Activated CD8-positive, alpha-beta T cell treated with anti-CD3 and anti-CD28 coated beads for 36 hours (primary cell): ENCODE data around the gene FTH1. TPM values are rescaled to one million over a fixed set of nuclear protein-coding genes. Genes with fewer than 3 reads are reported as not detected.
A peak's percentile ranks its signal among the peaks of the same experiment; 100 is the strongest.

Source experiments
- ATAC-seq: fragments of 200-7000 bp; cut with Tn5 transposase; one replicate; pipeline ENCODE4 v1.10.0; 2021; ENCODE audit warnings: mild to moderate bottlenecking, moderate library complexity
- CTCF ChIA-PET: fragments of 350-600 bp; sonication (Branson Sonifier 250); formaldehyde crosslinking; loops from one replicate; lab custom pipeline; 2021; ENCODE audit warnings: antibody characterized with exemption; lab: Charles Lee
- POLR2A ChIA-PET: fragments of 350-600 bp; sonication (Branson Sonifier 250); formaldehyde crosslinking; loops from one replicate; lab custom pipeline; 2021; ENCODE audit warnings: antibody characterized with exemption; lab: Charles Lee
- DNase-seq: peaks from one replicate; pipeline ENCODE4 v3.0.0-alpha.2; 2020
- H3K27ac Mint-ChIP-seq: one replicate; pipeline ENCODE4 v1.8.0; 2021; ENCODE audit warnings: mild to moderate bottlenecking, mixed read lengths
- H3K27me3 Mint-ChIP-seq: one replicate; pipeline ENCODE4 v1.8.0; 2021; ENCODE audit warnings: mixed read lengths
- H3K36me3 Mint-ChIP-seq: one replicate; pipeline ENCODE4 v1.8.0; 2021; ENCODE audit warnings: low read depth, mixed read lengths
- H3K4me1 Mint-ChIP-seq: one replicate; pipeline ENCODE4 v1.8.0; 2021; ENCODE audit warnings: low read depth, mixed read lengths
- H3K4me3 Mint-ChIP-seq: one replicate; pipeline ENCODE4 v1.8.0; 2021; ENCODE audit warnings: mild to moderate bottlenecking, moderate library complexity, mixed read lengths
- H3K9me3 Mint-ChIP-seq: one replicate; pipeline ENCODE4 v1.8.0; 2021; ENCODE audit warnings: mixed read lengths
- CTCF ChIP-seq: fragments of 200-600 bp; IDR thresholded peaks from one replicate; pipeline ENCODE4 v1.8.0; 2022; ENCODE audit warnings: antibody characterized with exemption, mild to moderate bottlenecking
- intact Hi-C: fragments of 100-400 bp; cut with micrococcal nuclease; formaldehyde crosslinking; loops from one replicate; pipeline ENCODE4 v1.10.0; 2022
- total RNA-seq, 2 experiments: library from RNA; stranded (reverse); gene quantifications; one replicate each; pipeline ENCODE4 v1.2.3, GENCODE V29; 2021

The FTH1 gene
- total RNA-seq, 2 experiments from 2014 or later, result 700 to 729 TPM

- H3K36me3 Mint-ChIP-seq, result peaks cover 34% of the 10 kb centered on the region
- no peak overlapping the region for H3K4me3 Mint-ChIP-seq
- TF ChIP-seq CTCF, result no peak
- ATAC-seq, result no peak
- peak overlapping the region; percentile 53 for H3K27ac Mint-ChIP-seq
- CTCF ChIA-PET, result interaction anchor here (1.0 to 3.7 kb wide), 4 partner anchors 16 to 145 kb away, joined by 3 to 13 read pairs (median 7); no protein-coding TSS in a partner anchor
- H3K27me3 Mint-ChIP-seq, result no peaks in the 10 kb centered on the region
- POLR2A ChIA-PET, result interaction anchor here (0.7 to 2.4 kb wide), 2 partner anchors 9 to 15 kb away, joined by 3 to 7 read pairs; no protein-coding TSS in a partner anchor
- peaks cover 29% of the 10 kb centered on the region for H3K4me1 Mint-ChIP-seq
- intact Hi-C loops, result loop anchor here (2.0 to 10.0 kb wide), 2 partner anchors 61 to 121 kb away; no protein-coding TSS in a partner anchor
- DNase-seq, result no peak
- H3K9me3 Mint-ChIP-seq, result no peaks in the 10 kb centered on the region
Measured at GRCh38 chr11:61963282-61964057, 4.0 kb downstream of the FTH1 start.

GRCh38 chr11:61963016-61963281 is 4.5 kb downstream of the FTH1 start:
- ChIA-PET POLR2A (interaction anchor here (2.4 kb wide), 1 partner anchor 16 kb away, joined by 7 read pairs; no protein-coding TSS in a partner anchor), CTCF (interaction anchor here (1.0 to 4.1 kb wide), 4 partner anchors 16 to 145 kb away, joined by 3 to 21 read pairs (median 7); no protein-coding TSS in a partner anchor)
- Mint-ChIP-seq H3K9me3 (no peaks in the 10 kb centered on the region), H3K27me3 (no peaks in the 10 kb centered on the region), H3K36me3 (peaks cover 34% of the 10 kb centered on the region), H3K27ac (peak overlapping the region; percentile 53), H3K4me1 (peaks cover 26% of the 10 kb centered on the region), H3K4me3 (no peak overlapping the region)
- intact Hi-C loops, result loop anchor here (10.0 kb wide), 1 partner anchor 122 kb away; no protein-coding TSS in a partner anchor
- no peak for TF ChIP-seq CTCF
- ATAC-seq (no peak), DNase-seq (no peak)

- no peaks in the 10 kb centered on the region for H3K27me3 Mint-ChIP-seq
- no peak for TF ChIP-seq CTCF
- no peak overlapping the region for H3K4me3 Mint-ChIP-seq
- H3K36me3 Mint-ChIP-seq, result peaks cover 34% of the 10 kb centered on the region
- DNase-seq (no peak), ATAC-seq (no peak)
- CTCF ChIA-PET, result interaction anchor here (1.0 to 4.1 kb wide), 4 partner anchors 15 to 146 kb away, joined by 3 to 21 read pairs (median 15); no protein-coding TSS in a partner anchor
- intact Hi-C loops, result loop anchor here (10.0 kb wide), 1 partner anchor 122 kb away; no protein-coding TSS in a partner anchor
- H3K4me1 Mint-ChIP-seq, result peaks cover 26% of the 10 kb centered on the region
- no peak overlapping the region for H3K27ac Mint-ChIP-seq
- no peaks in the 10 kb centered on the region for H3K9me3 Mint-ChIP-seq
- POLR2A ChIA-PET, result interaction anchor here (0.6 to 2.4 kb wide), 2 partner anchors 16 to 78 kb away, joined by 3 to 7 read pairs; no protein-coding TSS in a partner anchor
Measured at GRCh38 chr11:61962213-61963015, 5.0 kb downstream of the FTH1 start.

- ChIA-PET POLR2A (interaction anchor here (0.6 kb wide), 1 partner anchor 79 kb away, joined by 3 read pairs; no protein-coding TSS in a partner anchor), CTCF (interaction anchor here (1.4 to 4.1 kb wide), 5 partner anchors 14 to 146 kb away, joined by 3 to 21 read pairs (median 11); no protein-coding TSS in a partner anchor)
- H3K9me3 Mint-ChIP-seq, result no peaks in the 10 kb centered on the region
- DNase-seq, result no peak
- ATAC-seq, result no peak
- H3K27me3 Mint-ChIP-seq, result peaks cover under 1% of the 10 kb centered on the region
- peaks cover 33% of the 10 kb centered on the region for H3K36me3 Mint-ChIP-seq
- H3K27ac Mint-ChIP-seq, result no peak overlapping the region
- no peak overlapping the region for H3K4me3 Mint-ChIP-seq
- intact Hi-C loops, result loop anchor here (10.0 kb wide), 1 partner anchor 123 kb away; no protein-coding TSS in a partner anchor
- peaks cover 26% of the 10 kb centered on the region for H3K4me1 Mint-ChIP-seq
- no peak for TF ChIP-seq CTCF
Measured at GRCh38 chr11:61961570-61962212, 5.7 kb downstream of the FTH1 start.
